BE2C (cell line): ENCODE results near the gene VSTM4.

Experiments
- DNase-seq: peaks from one replicate; pipeline ENCODE4 v3.0.0-alpha.2; 2020
- H3K27me3 ChIP-seq: fragments of 250-450 bp; sonication (Bioruptor Pico); 2 replicates; pipeline ENCODE4 v1.5.1; 2020; ENCODE audit warnings: mild to moderate bottlenecking
- H3K36me3 ChIP-seq: fragments of 250-450 bp; sonication (Bioruptor Pico); 2 replicates; pipeline ENCODE4 v1.5.1; 2020; ENCODE audit warnings: mild to moderate bottlenecking
- H3K4me1 ChIP-seq: fragments of 250-450 bp; sonication (Bioruptor Pico); 2 replicates; pipeline ENCODE4 v1.5.1; 2020
- H3K4me3 ChIP-seq: 2 replicates; pipeline ENCODE4 v1.5.1; 2011; ENCODE audit warnings: low read depth, low read length
- H3K9me3 ChIP-seq: fragments of 250-450 bp; sonication (Bioruptor Pico); 2 replicates; pipeline ENCODE4 v1.5.1; 2020
- TF ChIP-seq, protein P1 (sequence below): IDR thresholded peaks from 2 replicates; pipeline ENCODE4 v1.5.1; 2012; ENCODE audit warnings: mild to moderate bottlenecking, low read depth, low read length

Gene VSTM4

DNA sequence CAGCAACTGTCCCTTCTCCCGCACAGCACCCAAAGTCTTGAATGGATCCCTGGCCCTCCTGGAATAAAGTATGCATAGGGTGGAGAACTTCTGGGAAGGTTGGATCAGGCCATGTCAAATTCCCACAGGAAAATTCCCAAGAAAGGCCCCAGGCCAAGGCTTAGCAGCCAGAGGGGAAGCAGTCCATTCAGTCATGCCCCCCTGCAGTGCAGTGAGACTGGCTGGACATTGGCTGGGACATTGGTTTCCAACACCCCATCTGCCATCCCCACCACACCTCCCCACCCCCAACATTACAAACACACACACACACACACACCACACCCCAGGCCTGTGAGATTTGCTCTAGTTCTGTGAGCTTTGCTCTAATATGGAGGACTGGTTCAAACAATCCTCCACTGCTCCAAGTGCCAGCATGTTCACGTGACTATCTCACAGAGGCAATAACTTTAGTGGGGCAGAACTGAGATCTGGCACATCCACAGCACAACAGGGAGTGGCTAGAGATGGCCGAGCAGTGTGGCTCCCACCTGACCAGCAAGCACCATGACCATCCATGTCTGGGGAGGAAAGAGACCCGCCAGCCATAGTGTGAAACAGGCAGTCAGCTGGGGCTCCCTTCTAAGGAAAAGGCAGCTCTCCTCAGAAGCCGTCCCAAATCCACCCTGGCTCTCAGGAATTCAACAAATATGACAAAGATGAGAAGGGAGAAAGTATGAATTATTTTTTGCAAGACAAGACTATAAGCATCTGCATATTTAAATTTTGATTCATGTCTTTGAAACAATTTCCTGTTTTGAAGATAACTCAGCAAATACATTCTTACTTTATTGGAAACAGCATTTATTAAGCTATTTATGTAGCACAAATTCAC lies 25.2 kb upstream of the VSTM4 start:
- TF ChIP-seq, protein P1, sequence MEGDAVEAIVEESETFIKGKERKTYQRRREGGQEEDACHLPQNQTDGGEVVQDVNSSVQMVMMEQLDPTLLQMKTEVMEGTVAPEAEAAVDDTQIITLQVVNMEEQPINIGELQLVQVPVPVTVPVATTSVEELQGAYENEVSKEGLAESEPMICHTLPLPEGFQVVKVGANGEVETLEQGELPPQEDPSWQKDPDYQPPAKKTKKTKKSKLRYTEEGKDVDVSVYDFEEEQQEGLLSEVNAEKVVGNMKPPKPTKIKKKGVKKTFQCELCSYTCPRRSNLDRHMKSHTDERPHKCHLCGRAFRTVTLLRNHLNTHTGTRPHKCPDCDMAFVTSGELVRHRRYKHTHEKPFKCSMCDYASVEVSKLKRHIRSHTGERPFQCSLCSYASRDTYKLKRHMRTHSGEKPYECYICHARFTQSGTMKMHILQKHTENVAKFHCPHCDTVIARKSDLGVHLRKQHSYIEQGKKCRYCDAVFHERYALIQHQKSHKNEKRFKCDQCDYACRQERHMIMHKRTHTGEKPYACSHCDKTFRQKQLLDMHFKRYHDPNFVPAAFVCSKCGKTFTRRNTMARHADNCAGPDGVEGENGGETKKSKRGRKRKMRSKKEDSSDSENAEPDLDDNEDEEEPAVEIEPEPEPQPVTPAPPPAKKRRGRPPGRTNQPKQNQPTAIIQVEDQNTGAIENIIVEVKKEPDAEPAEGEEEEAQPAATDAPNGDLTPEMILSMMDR = no peak
- Histone ChIP-seq H3K4me1 (no peaks in the 10 kb centered on the region; the same call in 1 of the 2 replicates), H3K27me3 (no peaks in the 10 kb centered on the region), H3K36me3 (no peaks in the 10 kb centered on the region), H3K4me3 (no peak overlapping the region), H3K9me3 (no peaks in the 10 kb centered on the region)
- no peak for DNase-seq

DNA sequence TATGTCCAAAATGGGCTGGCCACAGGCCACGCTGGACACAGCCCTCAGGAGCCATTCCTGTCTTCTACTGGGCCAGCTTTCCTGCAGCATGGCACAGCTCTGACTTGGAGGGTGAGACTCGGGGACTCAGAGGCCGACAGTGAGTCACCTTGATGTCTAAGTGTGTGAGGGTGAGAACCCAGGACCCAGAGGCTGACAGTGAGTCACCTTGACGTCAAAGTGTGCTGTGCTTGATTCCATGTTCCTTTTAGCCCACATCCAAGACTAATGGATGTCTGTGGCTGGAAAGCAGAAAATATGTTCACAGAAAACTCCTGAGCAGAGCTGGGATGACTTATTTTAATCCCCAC lies 24.5 kb upstream of the VSTM4 start:
- Histone ChIP-seq H3K4me3 (no peak overlapping the region), H3K36me3 (no peaks in the 10 kb centered on the region), H3K4me1 (no peaks in the 10 kb centered on the region; the same call in 1 of the 2 replicates), H3K27me3 (no peaks in the 10 kb centered on the region), H3K9me3 (no peaks in the 10 kb centered on the region)
- no peak for DNase-seq
- TF ChIP-seq, protein P1 = no peak

DNA sequence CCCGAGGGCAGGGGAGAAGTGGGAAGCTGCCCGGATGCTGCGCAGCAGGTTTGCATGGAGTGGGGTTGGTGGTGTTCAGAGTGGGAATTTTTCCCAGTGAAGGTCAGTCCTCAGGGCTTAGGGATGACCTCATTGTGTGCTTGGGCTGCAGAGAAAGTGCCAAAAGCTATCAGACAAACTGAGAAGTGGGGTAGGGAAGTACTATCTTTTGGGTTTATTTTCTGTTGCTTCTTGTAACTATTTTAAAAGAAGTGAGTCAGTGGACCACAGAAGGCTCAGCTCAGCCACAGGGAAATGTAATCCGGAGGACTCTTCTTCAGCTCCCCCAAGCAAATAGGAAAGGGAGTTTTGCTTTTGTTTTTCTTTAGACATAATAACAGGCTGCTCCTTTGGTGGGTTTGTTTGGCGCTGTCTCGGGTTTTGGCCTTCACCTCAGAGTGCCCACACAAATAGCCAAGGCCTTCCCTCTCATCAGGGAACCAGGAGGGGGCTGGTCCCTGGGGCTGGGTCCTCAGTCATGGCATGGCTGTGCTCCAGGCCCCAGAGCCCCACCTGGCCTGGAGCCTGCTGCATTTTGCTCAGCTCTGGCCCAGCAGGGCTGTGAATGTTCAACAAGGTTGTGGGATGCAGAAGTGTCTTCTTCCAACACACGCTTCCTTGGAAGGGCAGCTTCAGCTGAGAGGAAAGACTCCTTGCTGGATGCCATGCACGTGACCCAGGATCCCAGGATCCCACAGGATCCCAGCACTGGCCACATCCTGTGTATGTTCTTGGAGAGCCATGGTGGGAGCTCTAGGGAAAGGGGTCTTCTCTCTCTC lies 23.9 kb upstream of the VSTM4 start:
- DNase-seq = no peak
- Histone ChIP-seq H3K9me3 (no peaks in the 10 kb centered on the region), H3K4me3 (no peak overlapping the region), H3K27me3 (no peaks in the 10 kb centered on the region), H3K4me1 (no peaks in the 10 kb centered on the region; the same call in 1 of the 2 replicates), H3K36me3 (no peaks in the 10 kb centered on the region)
- TF ChIP-seq, protein P1 = no peak

DNA sequence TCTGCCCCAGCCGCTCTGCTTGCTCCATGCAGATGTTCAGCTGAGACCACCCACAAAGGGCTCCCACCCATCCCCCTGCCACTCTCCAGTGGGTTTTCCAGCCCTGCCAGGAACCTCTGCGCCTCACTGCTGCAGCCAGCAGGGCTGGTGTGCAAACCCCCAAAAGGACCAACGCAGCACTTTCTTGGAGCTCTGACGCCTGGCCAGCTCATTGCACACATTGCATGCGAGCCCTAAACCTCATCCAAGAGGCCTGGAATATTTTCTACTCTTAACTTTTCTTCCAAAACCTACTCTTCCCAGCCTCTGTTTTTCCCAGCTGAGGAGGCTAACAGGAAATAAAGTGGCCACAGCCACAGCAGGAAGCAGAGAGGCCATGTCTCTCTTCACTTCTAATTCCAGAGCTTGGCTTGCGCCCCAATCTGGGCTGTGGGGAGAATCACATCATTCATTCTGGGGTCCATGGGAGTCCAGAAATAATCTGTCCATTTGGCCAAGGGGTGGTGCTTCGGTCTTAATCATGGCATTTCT lies 23.1 kb upstream of the VSTM4 start:
- TF ChIP-seq, protein P1 = no peak
- Histone ChIP-seq H3K4me1 (no peaks in the 10 kb centered on the region; the same call in 1 of the 2 replicates), H3K27me3 (no peaks in the 10 kb centered on the region), H3K36me3 (no peaks in the 10 kb centered on the region), H3K4me3 (no peak overlapping the region), H3K9me3 (no peaks in the 10 kb centered on the region)
- no peak for DNase-seq

DNA sequence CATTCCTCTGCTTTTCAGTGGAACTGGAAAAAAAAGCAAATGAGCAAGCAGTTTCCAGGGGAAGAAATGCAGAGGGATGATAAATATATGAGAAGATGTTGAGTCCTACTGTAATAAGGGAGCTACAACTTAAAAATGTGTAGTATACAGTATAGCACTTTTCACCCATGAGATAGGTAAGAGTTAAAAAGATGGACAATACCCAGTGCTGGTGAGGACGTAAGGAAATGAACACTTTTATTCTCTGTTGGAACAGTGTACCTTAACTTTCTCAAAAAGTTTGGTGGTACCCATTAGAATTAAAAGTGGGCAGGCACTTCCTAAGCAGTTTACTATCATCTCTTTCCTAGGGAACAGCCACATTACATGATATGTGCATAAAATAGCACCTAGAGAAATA lies 21.2 kb upstream of the VSTM4 start:
- Histone ChIP-seq H3K27me3 (no peaks in the 10 kb centered on the region), H3K36me3 (no peaks in the 10 kb centered on the region), H3K4me3 (no peak overlapping the region), H3K4me1 (no peaks in the 10 kb centered on the region), H3K9me3 (no peaks in the 10 kb centered on the region)
- TF ChIP-seq, protein P1 = no peak
- no peak for DNase-seq
